Measurements from ENCODE around the gene RNASET2. TPM values are rescaled to one million over a fixed set of nuclear protein-coding genes. Genes with fewer than 3 reads are reported as not detected.

Gene RNASET2
- total RNA-seq, 1 donor from 2014 or later: 32.3 TPM

- no peaks in the 10 kb centered on the region for H3K27me3 Mint-ChIP-seq
- TF ChIP-seq, protein P1, sequence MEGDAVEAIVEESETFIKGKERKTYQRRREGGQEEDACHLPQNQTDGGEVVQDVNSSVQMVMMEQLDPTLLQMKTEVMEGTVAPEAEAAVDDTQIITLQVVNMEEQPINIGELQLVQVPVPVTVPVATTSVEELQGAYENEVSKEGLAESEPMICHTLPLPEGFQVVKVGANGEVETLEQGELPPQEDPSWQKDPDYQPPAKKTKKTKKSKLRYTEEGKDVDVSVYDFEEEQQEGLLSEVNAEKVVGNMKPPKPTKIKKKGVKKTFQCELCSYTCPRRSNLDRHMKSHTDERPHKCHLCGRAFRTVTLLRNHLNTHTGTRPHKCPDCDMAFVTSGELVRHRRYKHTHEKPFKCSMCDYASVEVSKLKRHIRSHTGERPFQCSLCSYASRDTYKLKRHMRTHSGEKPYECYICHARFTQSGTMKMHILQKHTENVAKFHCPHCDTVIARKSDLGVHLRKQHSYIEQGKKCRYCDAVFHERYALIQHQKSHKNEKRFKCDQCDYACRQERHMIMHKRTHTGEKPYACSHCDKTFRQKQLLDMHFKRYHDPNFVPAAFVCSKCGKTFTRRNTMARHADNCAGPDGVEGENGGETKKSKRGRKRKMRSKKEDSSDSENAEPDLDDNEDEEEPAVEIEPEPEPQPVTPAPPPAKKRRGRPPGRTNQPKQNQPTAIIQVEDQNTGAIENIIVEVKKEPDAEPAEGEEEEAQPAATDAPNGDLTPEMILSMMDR (conservative IDR thresholded peaks at IDR 0.05): no peak
- H3K4me1 Mint-ChIP-seq (ENCODE audit: unreplicated experiment): peaks cover 14% of the 10 kb centered on the region
- H3K27ac Mint-ChIP-seq: no peak overlapping the region
- peaks cover 4% of the 10 kb centered on the region for H3K9me3 Mint-ChIP-seq
- H3K4me3 Mint-ChIP-seq: no peak overlapping the region
- peaks cover 27% of the 10 kb centered on the region for H3K36me3 Mint-ChIP-seq
- DNase-seq (ENCODE audit: extremely low spot score, unreplicated experiment): no peak
Observed at GRCh38 chr6:166988674-166989201, 32.4 kb upstream of the RNASET2 start.

- Mint-ChIP-seq H3K9me3 (peaks cover 4% of the 10 kb centered on the region), H3K36me3 (peaks cover 24% of the 10 kb centered on the region), H3K4me1 (ENCODE audit: unreplicated experiment) (peaks cover 14% of the 10 kb centered on the region), H3K4me3 (no peak overlapping the region), H3K27ac (no peak overlapping the region), H3K27me3 (no peaks in the 10 kb centered on the region)
- DNase-seq (ENCODE audit: extremely low spot score, unreplicated experiment): no peak
- TF ChIP-seq, protein P1 (conservative IDR thresholded peaks at IDR 0.05): no peak
Observed at GRCh38 chr6:166987930-166988329, 31.6 kb upstream of the RNASET2 start.

- peaks cover 24% of the 10 kb centered on the region for H3K36me3 Mint-ChIP-seq
- no peak overlapping the region for H3K27ac Mint-ChIP-seq
- TF ChIP-seq, protein P1 (conservative IDR thresholded peaks at IDR 0.05): no peak
- peaks cover 4% of the 10 kb centered on the region for H3K9me3 Mint-ChIP-seq
- no peak overlapping the region for H3K4me3 Mint-ChIP-seq
- H3K4me1 Mint-ChIP-seq (ENCODE audit: unreplicated experiment): peaks cover 14% of the 10 kb centered on the region
- no peaks in the 10 kb centered on the region for H3K27me3 Mint-ChIP-seq
- DNase-seq (ENCODE audit: extremely low spot score, unreplicated experiment): no peak
Observed at GRCh38 chr6:166987448-166987847, 31.1 kb upstream of the RNASET2 start.

- Mint-ChIP-seq H3K27me3 (no peaks in the 10 kb centered on the region), H3K4me1 (ENCODE audit: unreplicated experiment) (no peaks in the 10 kb centered on the region), H3K27ac (no peak overlapping the region), H3K4me3 (no peak overlapping the region), H3K9me3 (no peaks in the 10 kb centered on the region), H3K36me3 (peaks cover 20% of the 10 kb centered on the region)
- no peak for DNase-seq (ENCODE audit: extremely low spot score, unreplicated experiment)
- TF ChIP-seq, protein P1 (conservative IDR thresholded peaks at IDR 0.05): no peak
Observed at GRCh38 chr6:166980738-166981137, 24.4 kb upstream of the RNASET2 start.

DNA sequence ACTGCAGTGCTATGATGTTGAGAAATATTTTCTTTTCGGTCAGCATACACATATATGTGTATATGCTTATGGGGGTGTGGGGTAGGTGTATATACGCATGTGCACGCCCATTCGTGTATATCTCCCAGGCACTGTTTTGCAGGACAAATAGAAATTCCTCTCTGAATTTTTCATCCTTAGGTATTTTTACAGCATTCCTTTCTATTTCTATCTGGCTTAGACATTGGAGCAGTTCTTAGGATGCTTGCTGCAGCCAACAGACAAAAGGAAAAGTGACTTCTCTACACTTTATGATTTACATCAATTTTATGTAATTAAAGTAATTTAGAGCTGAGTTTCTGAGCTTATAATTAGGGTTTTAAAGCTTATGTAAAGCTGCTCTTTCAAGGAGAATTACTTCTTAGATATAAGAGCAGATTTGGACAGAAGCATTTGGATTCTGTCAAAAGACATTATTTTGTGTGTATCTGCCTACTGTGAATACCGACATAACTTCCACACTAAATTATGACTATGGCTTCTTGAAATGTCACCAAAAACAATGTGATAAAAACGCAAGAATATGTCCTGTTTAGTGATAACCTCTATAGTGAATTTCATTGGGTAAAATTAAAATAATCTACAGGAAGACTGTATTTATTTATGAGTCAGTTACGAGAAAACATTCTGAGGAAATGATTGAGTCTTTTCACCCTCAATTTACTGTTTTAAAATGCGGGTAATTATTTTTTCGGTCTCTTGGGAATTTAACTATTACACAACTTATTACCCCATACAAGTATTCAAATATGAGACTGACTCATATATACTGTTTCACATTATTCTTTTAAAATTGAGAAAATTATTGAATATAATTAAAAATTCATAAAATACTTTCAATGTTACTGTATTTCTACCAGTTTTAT lies 21.5 kb upstream of the RNASET2 start:
- H3K36me3 Mint-ChIP-seq: peaks cover 17% of the 10 kb centered on the region
- H3K9me3 Mint-ChIP-seq: no peaks in the 10 kb centered on the region
- no peak overlapping the region for H3K4me3 Mint-ChIP-seq
- H3K27ac Mint-ChIP-seq: no peak overlapping the region
- H3K4me1 Mint-ChIP-seq (ENCODE audit: unreplicated experiment): no peaks in the 10 kb centered on the region
- H3K27me3 Mint-ChIP-seq: no peaks in the 10 kb centered on the region
- DNase-seq (ENCODE audit: extremely low spot score, unreplicated experiment): no peak
- TF ChIP-seq, protein P1 (conservative IDR thresholded peaks at IDR 0.05): no peak
